ENCODE measurements around the gene MYO3B.

DNA sequence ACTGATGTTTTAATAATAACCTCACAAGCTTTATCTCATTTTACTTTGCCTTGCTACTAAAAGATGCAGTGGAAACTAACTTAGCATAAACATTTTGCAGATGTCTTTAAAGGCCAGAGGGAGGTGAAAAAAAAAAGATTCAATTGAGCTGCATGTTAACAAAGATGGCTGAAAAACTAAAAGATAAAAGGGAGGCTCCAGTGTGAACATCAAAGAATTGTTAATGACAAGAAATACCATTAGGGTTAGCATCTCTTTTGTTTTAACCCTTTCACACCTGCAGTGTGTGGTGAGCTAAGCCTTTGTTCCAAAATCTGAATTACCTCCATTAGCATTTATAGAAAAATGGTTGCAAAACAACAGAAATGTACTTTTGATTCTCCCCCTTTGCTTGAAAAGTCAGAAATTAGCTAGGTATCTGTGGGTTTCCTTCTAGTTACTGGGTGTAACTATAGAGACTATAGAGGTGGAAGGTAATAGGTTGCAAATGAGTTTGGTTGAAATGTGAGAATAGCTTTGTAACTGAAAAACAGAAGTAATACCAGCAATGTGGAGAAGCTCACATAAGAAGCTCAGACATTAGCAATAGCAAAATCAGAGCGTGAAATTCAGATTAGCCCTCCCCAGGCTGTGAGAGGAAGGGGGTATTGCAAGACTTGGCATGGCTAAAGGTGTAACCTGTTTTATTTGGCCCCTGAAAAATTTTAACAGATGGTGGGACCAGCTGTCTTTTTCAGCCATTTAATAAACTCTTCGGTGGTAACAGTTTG is 502.4 kb downstream of the MYO3B start:
- TF ChIP-seq, protein P1, sequence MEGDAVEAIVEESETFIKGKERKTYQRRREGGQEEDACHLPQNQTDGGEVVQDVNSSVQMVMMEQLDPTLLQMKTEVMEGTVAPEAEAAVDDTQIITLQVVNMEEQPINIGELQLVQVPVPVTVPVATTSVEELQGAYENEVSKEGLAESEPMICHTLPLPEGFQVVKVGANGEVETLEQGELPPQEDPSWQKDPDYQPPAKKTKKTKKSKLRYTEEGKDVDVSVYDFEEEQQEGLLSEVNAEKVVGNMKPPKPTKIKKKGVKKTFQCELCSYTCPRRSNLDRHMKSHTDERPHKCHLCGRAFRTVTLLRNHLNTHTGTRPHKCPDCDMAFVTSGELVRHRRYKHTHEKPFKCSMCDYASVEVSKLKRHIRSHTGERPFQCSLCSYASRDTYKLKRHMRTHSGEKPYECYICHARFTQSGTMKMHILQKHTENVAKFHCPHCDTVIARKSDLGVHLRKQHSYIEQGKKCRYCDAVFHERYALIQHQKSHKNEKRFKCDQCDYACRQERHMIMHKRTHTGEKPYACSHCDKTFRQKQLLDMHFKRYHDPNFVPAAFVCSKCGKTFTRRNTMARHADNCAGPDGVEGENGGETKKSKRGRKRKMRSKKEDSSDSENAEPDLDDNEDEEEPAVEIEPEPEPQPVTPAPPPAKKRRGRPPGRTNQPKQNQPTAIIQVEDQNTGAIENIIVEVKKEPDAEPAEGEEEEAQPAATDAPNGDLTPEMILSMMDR (IDR thresholded peaks at IDR 0.05): no peak
- no peak for TF ChIP-seq POLR2A (IDR thresholded peaks at IDR 0.05)
